Inferior parietal cortex (tissue), 1 donor: Measurements from ENCODE around the gene SAT2.
"Not testable (repeated sequence)": the region's sequence is repeated elsewhere in the genome, so short reads cannot be mapped to it uniquely, and the experiment has no call there.

Source experiments
- DNase-seq: peaks from one replicate; pipeline ENCODE4 v3.0.0-alpha.2; 2016; ENCODE audit errors: extremely low spot score

The SAT2 gene

DNA sequence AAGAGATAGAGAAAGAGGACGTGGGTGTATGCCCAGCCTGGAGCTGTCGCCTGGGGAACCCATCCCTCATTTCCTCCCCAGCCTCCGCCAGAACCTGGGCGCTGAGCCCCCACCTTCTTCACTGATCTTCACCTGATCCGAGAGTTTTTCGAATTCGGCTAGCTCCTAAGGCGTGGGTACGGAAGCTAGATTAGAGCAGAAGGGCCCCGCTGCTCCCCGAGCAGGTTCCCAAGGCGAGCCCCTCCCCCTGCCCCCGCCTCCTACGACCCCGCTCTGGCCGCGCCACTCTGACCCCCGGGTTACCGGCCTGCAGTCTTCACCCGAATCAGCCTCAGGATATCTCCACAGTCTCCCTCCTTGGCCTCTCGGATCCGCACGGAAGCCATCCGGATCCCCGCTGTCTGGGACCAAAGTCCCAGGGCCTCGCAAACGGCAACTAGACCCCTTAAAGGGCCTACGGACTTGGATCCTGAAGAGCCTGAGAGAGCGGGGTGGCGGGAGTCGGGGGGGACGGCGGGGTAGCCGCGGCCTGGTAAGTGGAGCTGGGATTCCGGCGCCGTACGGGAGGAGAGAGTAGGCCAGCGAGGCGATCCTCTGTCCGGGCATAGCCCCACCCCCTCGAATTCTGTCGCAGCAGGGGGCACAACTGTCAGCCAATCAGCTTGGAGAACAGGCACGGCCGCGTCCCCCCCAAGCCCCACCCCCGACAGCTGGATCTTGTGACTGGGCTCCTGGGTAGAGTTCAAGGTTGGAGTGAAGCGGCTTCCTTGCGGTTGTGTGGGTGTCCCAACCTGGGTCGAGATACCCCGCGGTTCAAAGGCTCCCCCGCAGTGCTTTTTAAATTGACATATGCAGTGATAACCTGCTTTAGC, at the start of gene SAT2:
Gene SAT2 (minus strand): TSS at position 572 of the 872 bp plus-strand sequence. CDS start 186 bp downstream, at position 386.
- peak; percentile 87 for DNase-seq

DNA sequence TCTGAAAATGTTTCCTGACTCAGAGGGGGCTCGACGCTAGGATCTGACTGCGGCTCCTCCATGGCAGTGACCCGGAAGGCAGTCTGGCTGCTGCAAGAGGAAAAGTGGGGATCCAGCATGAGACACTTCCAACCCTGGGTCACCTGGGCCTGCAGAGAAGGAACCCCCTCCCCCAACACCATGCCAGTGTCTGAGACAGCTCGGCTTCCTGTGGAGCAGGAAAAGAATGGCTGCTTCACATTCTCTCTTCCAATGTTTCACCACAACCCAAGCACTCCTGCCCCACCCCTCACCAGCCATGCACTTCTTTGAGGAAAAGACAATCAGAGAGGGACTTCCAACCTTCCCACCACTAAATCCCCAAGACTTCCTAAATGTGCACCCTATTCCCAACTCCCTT, 48.9 kb upstream of the SAT2 start:
- DNase-seq = no peak

- DNase-seq = no peak
Measured at GRCh38 chr17:7674934-7675333, 47.3 kb upstream of the SAT2 start.

DNA sequence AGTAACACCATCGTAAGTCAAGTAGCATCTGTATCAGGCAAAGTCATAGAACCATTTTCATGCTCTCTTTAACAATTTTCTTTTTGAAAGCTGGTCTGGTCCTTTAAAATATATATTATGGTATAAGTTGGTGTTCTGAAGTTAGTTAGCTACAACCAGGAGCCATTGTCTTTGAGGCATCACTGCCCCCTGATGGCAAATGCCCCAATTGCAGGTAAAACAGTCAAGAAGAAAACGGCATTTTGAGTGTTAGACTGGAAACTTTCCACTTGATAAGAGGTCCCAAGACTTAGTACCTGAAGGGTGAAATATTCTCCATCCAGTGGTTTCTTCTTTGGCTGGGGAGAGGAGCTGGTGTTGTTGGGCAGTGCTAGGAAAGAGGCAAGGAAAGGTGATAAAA, 45.6 kb upstream of the SAT2 start:
- DNase-seq = no peak

DNA sequence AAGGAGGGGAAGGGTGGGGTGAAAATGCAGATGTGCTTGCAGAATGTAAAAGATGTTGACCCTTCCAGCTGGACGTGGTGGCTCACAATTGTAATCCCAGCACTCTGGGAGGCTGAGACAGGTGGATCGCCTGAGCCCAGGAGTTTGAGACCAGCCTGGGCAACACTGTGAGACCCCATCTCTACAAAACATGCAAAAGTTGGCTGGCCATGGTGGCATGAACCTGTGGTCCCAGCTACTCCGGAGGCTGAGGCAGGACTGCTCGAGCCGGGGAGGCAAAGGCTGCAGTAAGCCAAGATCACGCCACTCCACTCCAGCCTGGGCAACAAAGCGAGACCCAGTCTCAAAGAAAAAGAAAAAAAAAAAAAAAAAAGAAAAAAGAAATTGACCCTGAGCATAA, 40.9 kb upstream of the SAT2 start:
- DNase-seq = no peak

DNA sequence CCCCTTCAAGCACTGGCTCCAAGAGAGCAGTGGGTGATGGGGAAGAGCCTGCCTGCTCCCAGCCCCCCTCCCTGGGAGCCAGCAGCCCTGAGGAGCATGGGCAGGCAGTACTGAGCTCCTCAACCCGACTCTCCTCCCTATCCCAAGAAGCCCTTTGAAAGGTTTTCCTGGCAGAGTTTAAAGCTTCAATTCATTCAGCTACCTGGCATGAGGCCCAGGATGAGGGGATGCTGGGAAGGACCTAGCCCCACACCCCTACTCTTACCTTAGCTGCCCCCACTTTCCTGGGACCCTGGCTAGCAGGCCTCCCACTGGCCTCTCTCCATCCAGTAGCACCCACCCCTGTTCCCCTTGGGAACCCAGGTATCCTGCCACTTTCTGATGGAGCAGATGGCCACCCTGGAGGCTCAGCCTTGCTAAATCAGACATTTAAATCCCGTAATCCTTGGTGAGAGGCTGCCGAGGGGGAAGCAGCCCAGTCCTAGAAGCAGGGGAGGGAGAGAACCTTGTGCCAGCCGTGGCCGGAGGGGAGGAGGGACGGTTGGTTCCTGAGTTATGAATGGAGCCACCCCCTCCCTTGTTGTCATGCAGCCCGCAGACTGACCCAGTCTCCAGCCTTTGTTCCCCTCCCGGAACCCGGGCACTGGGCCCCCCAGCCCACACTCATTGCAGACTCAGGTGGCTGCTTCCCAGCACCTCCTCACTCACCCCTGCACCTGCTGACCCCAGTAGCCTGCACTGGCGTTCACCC, 40.2 kb upstream of the SAT2 start:
- peak; percentile 26 for DNase-seq

GRCh38 chr17:7656958-7657609, 29.5 kb upstream of the SAT2 start:
- DNase-seq = peak; percentile 36

DNA sequence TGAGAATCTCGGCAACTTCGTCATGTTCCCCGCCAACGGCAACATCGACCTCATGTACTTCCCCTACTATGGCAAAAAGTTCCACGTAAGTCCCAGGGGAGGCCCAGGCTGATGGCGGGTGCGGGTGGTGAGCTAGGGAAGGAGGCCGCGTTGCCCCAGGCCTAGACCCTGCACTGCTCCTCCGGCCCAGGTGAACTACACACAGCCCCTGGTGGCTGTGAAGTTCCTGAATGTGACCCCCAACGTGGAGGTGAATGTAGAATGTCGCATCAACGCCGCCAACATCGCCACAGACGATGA, 27.9 kb upstream of the SAT2 start:
- no peak for DNase-seq

GRCh38 chr17:7654832-7655540, 27.4 kb upstream of the SAT2 start:
- DNase-seq = no peak

DNA sequence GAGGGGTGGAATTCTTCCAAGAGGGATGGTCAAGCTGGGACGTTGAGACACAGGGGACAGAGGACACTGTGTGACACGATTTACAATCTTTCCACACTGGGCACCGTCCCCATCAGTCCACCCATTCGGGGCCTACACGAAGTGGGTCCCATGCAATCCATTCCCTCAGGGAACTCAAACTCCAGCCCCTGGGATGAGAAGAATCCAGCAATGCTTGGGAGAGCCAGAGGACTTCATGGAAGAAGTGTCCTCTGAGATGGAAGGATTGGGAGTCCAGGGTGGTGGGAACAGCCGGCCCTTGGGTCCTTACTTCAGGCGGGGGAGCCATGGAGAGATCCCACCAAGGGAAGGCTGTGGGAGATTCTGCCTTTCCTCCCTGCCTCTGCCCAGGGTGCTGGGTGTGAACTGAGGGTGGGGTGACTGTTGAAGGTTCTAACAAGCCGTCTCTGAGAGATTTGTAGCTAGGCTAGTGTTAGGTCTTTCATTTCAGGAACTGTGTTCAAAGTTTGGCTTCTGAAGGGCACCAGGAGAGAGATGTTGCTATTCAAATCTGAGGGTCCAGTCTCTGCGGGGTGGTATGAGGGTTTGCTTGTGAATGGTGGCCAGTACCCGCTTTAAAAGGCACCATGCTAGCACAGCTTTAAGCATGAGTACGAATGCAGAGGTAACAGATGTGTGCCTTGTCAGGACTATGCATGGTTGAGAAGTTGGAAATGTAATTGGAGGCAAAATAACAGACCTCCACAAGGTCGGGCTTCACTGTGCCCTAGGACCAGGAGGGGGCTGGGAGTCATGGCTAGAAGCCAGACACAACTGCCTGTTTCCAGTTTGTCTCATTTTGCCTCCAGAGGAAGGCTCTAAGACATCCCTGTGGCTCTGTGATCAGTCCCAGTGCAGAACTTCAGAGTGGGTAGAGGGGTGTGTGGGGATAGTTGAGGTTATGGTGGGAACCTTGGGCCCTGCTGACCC, 25.1 kb upstream of the SAT2 start:
- DNase-seq = no peak

DNA sequence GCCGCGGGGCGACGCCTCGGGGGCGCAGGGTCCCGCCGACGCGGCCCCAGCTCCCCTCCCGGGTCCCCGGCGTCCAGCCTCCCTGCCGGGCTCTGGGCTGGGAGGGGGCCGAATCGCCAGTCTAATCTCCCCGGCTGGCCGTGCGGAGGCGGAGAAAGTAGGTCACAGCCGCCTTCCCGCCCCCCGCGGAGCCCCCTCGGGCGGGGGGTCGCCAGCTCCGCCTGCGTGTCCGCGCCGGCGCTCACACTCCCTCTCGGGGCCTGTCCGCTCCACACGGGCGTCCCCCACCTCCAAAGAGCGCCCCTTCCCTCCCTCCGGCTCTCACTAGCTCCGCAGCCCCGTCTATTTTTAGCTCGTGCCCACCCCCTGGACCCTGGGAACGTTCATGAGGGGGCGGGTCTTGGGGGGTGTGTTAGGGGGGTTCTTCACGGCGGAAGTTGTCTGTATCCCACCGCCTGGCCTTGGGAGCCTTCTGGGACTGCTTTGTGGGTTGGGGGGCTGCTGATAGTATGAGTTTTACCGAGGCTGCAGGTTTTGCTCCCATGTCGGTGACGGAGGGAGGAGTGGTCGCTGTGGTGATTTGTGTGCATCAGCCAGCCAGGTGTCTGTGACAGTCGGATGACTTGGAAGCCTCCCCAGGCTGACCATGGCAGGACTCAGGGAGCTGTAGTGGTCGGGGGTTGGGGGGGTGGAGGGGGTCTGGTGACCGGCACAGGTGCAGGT, 24.2 kb upstream of the SAT2 start:
- no peak for DNase-seq

DNA sequence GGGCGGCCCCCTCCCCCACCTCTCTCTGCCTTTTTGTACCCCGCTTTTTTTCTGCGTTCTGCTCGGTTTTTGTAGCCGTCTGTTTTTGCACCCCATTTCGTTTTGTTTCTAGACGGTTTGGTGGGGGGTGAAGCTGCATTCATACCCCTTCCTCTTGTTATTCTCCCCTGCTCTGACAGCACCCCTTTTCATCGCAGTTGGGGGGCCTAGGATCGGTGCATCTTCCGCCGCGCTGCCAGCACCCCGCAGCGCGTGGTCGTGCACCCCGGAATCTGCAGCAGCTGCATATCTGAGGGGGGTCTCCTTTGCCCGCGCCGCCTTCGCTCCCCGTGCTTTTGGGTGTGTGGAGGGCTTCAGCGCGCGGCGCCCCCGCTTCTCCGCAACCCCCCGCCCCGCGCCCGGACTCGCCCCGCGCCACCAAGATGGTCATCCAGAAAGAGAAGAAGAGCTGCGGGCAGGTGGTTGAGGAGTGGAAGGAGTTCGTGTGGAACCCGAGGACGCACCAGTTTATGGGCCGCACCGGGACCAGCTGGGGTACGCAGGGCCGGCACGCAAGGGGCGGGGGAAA, 23.6 kb upstream of the SAT2 start:
- no peak for DNase-seq

DNA sequence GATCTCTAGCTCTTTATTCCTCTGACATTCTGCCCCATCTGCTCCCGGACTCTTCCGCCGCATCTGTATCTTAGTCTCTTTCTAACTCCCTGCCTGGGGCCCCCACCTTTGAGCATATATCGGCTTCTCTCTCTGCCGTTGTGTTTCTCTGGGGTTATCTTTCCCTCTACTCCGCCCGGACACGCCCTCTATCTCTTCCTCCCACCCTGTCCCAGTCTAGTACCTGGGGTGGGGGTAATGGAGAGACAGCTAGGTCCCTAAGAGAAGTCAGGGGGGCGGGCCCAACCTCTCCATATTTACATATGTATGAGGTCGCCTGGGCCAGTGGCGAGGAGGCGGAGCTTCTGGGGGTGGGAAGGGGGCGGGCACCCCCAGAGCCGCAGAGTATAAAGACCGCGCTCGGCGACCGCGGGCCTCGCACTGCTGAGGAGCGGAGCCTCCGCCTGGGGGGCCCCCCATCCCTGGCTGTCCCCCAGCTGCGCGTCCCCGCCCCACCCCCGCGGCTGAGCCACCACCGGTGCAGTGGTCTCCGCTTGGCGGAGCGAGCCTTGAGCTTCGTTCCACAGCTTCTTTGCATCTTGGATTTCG, 23.0 kb upstream of the SAT2 start, which contains the start of gene ATP1B2:
Gene ATP1B2 (plus strand): TSS at position 418 of the 588 bp plus-strand sequence. CDS start 593 bp downstream, outside the sequence.
- peak; percentile 42 for DNase-seq

- no peak for DNase-seq
Measured at GRCh38 chr17:7647018-7647417, 19.4 kb upstream of the SAT2 start.

DNA sequence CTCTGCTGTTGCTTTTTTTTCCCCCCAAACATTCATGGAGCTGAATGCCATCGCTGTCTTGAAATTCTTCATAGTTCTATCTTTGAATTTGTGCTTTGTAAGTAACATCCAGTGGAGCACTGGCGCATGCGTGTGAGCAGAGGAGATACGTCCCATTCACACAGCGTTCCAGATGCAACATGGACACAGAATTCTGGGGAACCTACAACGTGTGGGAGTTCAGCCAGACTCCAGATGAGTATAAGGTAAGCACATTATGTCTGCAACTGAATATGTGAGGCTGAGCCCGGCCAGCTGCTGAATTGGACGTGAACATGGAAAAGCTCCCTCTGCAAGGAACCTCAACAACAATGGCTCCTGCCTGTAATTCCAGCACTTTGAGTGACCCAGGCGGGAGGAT, 18.8 kb upstream of the SAT2 start:
- no peak for DNase-seq

DNA sequence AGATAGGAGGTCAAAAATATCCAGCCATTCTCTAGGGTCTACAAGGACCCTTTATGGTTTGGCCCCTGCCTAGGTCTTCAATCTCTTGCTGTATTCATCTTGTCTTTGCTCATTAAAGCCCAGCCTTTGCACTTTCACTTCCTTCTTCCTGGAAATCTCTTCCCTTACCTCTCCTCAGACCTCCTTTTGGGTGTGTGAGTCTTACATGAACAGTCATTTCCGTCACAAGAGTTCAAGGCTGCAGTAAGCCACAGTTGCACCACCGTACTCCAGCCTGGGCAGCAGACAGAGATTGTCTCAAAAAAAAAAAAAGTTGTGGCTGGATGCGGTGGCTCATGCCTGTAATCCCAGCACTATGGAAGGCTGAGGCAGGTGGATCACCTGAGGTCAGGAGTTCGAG, 17.2 kb upstream of the SAT2 start:
- DNase-seq = no peak

DNA sequence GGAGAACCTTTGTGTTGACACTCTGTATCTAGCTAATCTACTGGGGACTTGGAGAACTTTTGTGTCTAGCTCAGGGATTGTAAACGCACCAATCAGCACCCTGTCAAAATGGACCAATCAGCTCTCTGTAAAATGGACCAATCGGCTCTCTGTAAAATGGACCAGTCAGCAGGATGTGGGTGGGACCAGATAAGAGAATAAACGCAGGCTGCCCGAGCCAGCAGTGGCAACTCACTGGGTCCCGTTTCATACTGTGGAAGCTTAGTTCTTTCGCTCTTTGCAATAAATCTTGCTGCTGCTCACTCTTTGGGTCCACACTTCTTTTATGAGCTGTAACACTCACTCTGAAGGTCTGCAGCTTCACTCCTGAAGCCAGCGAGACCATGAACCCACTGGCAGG, 14.0 kb upstream of the SAT2 start:
- not testable (repeated sequence) for DNase-seq

DNA sequence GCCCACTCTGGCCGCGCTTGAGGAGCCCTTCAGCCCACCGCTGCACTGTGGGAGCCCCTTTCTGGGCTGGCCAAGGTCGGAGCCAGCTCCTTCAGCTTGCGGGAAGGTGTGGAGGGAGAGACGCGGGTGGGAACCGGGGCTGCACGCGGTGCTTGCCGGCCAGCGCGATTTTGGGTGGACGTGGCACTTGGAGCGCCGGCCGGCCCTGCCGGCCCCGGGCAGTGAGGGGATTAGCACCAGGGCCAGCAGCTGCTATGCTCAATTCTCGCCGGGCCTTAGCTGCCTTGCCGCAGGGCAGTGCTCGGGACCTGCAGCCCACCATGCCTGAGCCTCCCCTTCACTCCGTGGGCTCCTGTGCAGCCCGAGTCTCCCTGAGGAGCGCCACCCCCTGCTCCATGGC, 13.2 kb upstream of the SAT2 start:
- DNase-seq = no peak

- no peak for DNase-seq
Measured at GRCh38 chr17:7636163-7636562, 8.5 kb upstream of the SAT2 start.
